Measurements from ENCODE around the gene SAPCD2. TPM values are rescaled to one million over a fixed set of nuclear protein-coding genes. Genes with fewer than 3 reads are reported as not detected.
A peak's percentile ranks its signal among the peaks of the same experiment; 100 is the strongest.
"Not testable (repeated sequence)": the region's sequence is repeated elsewhere in the genome, so short reads cannot be mapped to it uniquely, and the experiment has no call there.

SAPCD2 gene
- total RNA-seq, 4 donors from 2014 or later: 0.27 to 1.0 (median 0.72) TPM

DNA sequence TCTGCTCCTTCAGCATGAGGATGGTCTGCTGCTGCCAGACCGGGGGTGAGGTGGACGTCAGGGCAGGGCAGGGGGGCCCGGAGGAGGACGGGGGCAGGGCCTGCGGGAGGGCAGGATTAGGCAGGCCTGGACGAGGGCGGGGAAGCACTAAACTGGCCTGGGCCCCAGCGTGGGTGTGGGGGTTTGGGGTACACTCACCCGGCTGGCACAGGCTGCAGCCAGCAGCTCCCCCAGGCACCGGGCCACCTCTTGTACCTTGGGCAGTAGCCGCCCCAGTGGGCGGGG, 5.5 kb downstream of the SAPCD2 start:
- TF ChIP-seq, protein P1, sequence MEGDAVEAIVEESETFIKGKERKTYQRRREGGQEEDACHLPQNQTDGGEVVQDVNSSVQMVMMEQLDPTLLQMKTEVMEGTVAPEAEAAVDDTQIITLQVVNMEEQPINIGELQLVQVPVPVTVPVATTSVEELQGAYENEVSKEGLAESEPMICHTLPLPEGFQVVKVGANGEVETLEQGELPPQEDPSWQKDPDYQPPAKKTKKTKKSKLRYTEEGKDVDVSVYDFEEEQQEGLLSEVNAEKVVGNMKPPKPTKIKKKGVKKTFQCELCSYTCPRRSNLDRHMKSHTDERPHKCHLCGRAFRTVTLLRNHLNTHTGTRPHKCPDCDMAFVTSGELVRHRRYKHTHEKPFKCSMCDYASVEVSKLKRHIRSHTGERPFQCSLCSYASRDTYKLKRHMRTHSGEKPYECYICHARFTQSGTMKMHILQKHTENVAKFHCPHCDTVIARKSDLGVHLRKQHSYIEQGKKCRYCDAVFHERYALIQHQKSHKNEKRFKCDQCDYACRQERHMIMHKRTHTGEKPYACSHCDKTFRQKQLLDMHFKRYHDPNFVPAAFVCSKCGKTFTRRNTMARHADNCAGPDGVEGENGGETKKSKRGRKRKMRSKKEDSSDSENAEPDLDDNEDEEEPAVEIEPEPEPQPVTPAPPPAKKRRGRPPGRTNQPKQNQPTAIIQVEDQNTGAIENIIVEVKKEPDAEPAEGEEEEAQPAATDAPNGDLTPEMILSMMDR (IDR thresholded peaks at IDR 0.05): no peak
- no peak for TF ChIP-seq POLR2A (IDR thresholded peaks at IDR 0.05)
- Histone ChIP-seq H3K36me3 (no peaks in the 10 kb centered on the region), H3K4me3 (replicated peaks in 1 of 3) (no peak overlapping the region), H3K4me1 (peaks cover 0 to 6% of the 10 kb centered on the region in 2 donors), H3K27me3 (no peaks in the 10 kb centered on the region), H3K9me3 (no peaks in the 10 kb centered on the region), H3K27ac (no peak overlapping the region)
- 90 to 96% methylated on average over 6 to 9 of the region's 12 CpGs for WGBS, 2 donors
- intact Hi-C loops (cut with DNase I): loop anchor here (5.0 kb wide), 1 partner anchor 278 kb away; no protein-coding TSS in a partner anchor
- DNase-seq: no peak

DNA sequence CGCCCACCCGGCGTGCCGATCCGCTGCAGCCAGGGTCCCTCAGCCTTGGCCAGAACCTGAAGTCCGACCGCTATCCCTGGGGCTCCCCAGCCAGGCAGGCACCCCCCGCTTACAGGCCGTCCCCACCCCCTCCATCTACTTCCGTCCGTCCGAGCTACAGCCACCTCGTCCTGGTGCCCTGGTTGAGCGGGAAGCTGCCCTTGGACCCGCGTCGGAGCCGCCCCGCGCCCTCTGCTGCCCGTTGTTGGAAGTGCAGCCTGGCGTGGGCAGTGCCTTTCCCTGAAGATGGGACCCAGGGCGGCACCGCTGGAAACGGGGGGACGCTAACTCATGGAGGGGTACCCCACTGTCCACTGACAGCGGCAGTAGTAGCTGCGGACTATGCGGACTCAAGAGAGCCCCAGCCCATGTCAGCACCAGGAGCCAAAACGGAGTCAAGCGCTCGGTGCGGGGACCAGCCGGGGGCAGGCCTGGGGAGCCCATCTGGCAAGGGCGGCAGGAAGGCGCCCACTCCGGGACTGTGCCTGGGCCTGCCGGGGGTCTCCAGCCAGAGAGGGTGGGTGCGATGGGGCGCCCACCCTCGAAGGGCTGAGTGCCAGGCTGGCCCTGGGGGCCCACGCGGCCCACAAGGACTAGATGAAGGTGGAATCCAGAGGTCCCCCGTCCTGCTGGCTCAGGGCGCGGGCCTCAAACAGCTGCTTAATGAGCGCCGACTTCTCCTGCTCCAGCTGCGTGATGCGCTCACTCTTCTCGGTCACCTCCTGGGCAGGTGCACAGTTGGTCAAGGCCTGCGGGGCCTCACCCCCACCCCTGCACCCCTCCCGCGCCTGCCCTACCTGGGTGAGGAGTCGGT, 6.1 kb downstream of the SAPCD2 start:
- H3K4me1 ChIP-seq: no peaks in the 10 kb centered on the region
- no peak overlapping the region for H3K4me3 ChIP-seq (replicated peaks in 1 of 3)
- DNase-seq: peak; percentile 56
- H3K9me3 ChIP-seq: no peaks in the 10 kb centered on the region
- H3K27ac ChIP-seq: no peak overlapping the region
- no peaks in the 10 kb centered on the region for H3K36me3 ChIP-seq
- intact Hi-C loops (cut with DNase I): no loop called here
- TF ChIP-seq, protein P1 (IDR thresholded peaks at IDR 0.05): peak; percentile 83 to 99 (median 90)
- no peak for TF ChIP-seq POLR2A (IDR thresholded peaks at IDR 0.05)
- 73 to 94% methylated on average over 11 to 24 of the region's 55 CpGs for WGBS, 2 donors
- H3K27me3 ChIP-seq: no peaks in the 10 kb centered on the region

DNA sequence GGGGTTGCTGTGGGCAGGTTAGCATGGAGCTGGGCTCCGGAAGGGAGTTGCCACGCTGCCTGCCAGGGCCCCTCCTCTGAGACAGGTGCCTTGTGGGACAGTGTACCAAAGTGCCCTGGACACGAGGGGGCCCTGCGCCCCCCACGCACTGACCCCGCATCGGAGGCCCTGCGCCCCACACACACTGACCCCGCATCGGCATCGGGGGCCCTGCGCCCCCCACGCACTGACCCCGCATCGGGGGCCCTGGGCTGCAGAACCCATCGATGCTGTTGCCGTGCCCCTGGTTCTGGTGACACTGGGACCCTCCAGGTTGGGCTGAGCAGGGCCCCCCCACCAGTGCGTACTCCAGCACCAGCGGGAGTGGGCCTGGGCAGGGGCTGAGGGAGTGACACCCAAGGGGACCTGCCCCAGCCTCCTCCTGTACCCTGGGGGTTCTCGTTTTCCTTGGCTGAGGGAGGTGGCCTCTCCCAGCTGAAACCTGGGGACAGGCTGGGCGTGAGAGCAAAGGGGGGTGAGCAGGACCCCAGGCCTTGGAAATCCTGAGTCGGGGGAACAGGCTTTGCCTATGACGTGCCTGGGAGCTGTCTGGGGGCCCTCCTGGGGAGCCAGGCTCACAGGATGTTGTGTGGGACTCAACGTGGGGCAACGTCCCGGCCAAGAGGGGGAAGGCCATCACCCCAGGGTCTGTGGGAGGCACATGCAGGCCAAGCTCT, 6.9 kb downstream of the SAPCD2 start:
- no peak overlapping the region for H3K27ac ChIP-seq
- H3K9me3 ChIP-seq: no peaks in the 10 kb centered on the region
- no peaks in the 10 kb centered on the region for H3K27me3 ChIP-seq
- no peaks in the 10 kb centered on the region for H3K36me3 ChIP-seq
- no peak for TF ChIP-seq POLR2A (IDR thresholded peaks at IDR 0.05)
- TF ChIP-seq, protein P1 (IDR thresholded peaks at IDR 0.05): no peak
- no peaks in the 10 kb centered on the region for H3K4me1 ChIP-seq
- no peak overlapping the region for H3K4me3 ChIP-seq (replicated peaks in 1 of 3)
- 20% methylated on average over 1 of the region's 26 CpGs; no CpG with 5 or more reads in 1 of the 2 donors for WGBS, 2 donors
- intact Hi-C loops (cut with DNase I): no loop called here
- DNase-seq: no peak

DNA sequence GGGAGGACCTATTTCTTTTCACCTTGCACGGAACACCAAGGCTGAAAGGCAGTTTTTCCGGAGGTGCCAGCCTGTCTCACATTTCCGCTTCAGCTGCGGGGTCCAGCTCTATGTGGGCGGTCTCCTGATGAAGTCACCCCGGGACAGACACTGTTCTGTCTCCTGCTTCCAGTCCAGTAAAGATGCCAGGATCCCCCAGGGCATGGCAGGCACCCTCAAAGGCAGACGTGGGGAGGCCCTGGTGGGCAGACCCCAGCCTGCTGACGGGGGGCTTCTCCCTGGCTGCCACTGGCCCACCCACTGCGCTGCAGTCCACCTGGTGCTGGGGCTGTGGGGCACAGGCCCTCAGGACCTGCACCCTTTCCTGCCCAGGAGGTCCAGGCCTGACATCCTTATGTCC, 7.6 kb downstream of the SAPCD2 start:
- H3K4me1 ChIP-seq; H3K27me3 ChIP-seq; H3K9me3 ChIP-seq; H3K27ac ChIP-seq; DNase-seq; H3K4me3 ChIP-seq (replicated peaks in 1 of 3); intact Hi-C loops (cut with DNase I); H3K36me3 ChIP-seq: not testable (repeated sequence)
- WGBS, 2 donors: 94% methylated on average over 6 of the region's 9 CpGs; no CpG with 5 or more reads in 1 of the 2 donors

DNA sequence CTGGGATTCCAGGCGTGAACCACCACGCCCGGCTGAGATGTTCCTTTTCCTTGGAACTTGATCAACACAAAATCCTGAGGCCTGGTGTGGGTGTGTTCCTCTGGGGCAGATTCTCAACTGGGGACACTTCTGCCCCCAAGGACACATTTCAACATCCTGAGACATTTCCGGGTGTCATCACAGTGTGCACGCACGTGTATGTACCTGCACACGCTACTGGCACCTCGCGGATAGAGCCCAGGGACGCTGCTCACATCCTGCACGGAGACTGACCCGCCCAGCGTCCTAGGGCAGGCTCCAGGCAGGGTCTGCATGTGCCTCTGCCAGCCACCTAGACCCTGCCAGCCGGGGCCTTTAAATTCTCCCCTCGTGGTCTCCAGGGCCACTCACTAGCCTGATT, 8.0 kb downstream of the SAPCD2 start:
- DNase-seq: no peak
- H3K27ac ChIP-seq: no peak overlapping the region
- H3K9me3 ChIP-seq: no peaks in the 10 kb centered on the region

More for the DNA sequence above, 8.0 kb downstream of the SAPCD2 start:
- Histone ChIP-seq H3K27me3 (no peaks in the 10 kb centered on the region), H3K4me1 (no peaks in the 10 kb centered on the region), H3K4me3 (replicated peaks in 1 of 3) (no peak overlapping the region), H3K36me3 (no peaks in the 10 kb centered on the region)
- intact Hi-C loops (cut with DNase I): no loop called here
- 90% methylated on average over 6 to 15 of the region's 15 CpGs for WGBS, 2 donors
- TF ChIP-seq, protein P1 (IDR thresholded peaks at IDR 0.05): no peak
- no peak for TF ChIP-seq POLR2A (IDR thresholded peaks at IDR 0.05)
